Choroid plexus epithelial cell (primary cell): Measurements from ENCODE around the gene DCDC2.

ENCODE experiments used
- DNase-seq: peaks from one replicate; pipeline ENCODE4 v3.0.0-alpha.2; 2010; ENCODE audit warnings: low read depth
- H3K4me3 ChIP-seq: 2 replicates; pipeline ENCODE4 v1.5.1; 2011; ENCODE audit warnings: low read depth, mild to moderate bottlenecking, control low read depth, low read length, moderate library complexity
- CTCF ChIP-seq: conservative IDR thresholded peaks from 2 replicates; pipeline ENCODE4 v1.5.1; 2011; ENCODE audit warnings: low read depth, mild to moderate bottlenecking, control low read depth, inconsistent platforms, low read length, moderate library complexity

Gene DCDC2

GRCh38 chr6:24355393-24355792, 2.5 kb downstream of the DCDC2 start:
- TF ChIP-seq CTCF: no peak
- no peak overlapping the region for H3K4me3 ChIP-seq
- DNase-seq: no peak

GRCh38 chr6:24353861-24354260, 4.0 kb downstream of the DCDC2 start:
- H3K4me3 ChIP-seq: no peak overlapping the region
- DNase-seq: no peak
- TF ChIP-seq CTCF: no peak

GRCh38 chr6:24352434-24352833, 5.4 kb downstream of the DCDC2 start:
- no peak overlapping the region for H3K4me3 ChIP-seq
- no peak for DNase-seq
- no peak for TF ChIP-seq CTCF

- no peak for TF ChIP-seq CTCF
- DNase-seq: no peak
- H3K4me3 ChIP-seq: no peak overlapping the region
Measured at GRCh38 chr6:24344976-24345375, 12.9 kb downstream of the DCDC2 start.

- H3K4me3 ChIP-seq: no peak overlapping the region
- DNase-seq: peak; percentile 23
- TF ChIP-seq CTCF: no peak
Measured at GRCh38 chr6:24340998-24341938, 16.6 kb downstream of the DCDC2 start.

GRCh38 chr6:24339932-24340331, 17.9 kb downstream of the DCDC2 start:
- H3K4me3 ChIP-seq: no peak overlapping the region
- TF ChIP-seq CTCF: no peak
- no peak for DNase-seq

GRCh38 chr6:24334285-24334684, 23.6 kb downstream of the DCDC2 start:
- no peak overlapping the region for H3K4me3 ChIP-seq
- TF ChIP-seq CTCF: no peak
- no peak for DNase-seq
